DMS53 treated with DMSO at 0.1 percent for 48 hours (cell line): ENCODE data around the gene PPP1R2.
"Not testable (repeated sequence)": the region's sequence is repeated elsewhere in the genome, so short reads cannot be mapped to it uniquely, and the experiment has no call there.

Experiments used
- DNase-seq: peaks from one replicate; lab custom pipeline; 2025; ENCODE audit not compliant: unreplicated experiment; lab: John Stamatoyannopoulos, UW

PPP1R2 gene

GRCh38 chr3:195540027-195540426, 3.1 kb downstream of the PPP1R2 start:
- DNase-seq = no peak

DNA sequence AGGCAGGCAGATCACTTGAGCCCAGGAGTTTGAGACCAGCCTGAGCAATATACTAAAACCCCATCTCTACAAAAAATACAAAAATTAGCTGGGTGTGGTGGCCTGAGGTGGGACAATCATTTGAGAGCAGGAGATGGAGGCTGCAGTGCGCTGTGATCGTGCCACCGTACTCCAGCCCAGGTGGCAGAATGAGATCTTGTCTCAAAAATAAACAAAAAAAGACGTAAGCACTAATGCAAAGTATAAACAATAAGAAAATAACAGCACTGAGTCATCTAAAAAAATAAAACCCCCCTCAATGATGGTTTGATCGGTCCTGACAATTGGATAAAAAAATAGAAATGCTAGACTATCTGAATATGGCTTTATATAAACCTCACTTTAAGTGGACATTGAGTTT, 3.6 kb downstream of the PPP1R2 start:
- DNase-seq = no peak

DNA sequence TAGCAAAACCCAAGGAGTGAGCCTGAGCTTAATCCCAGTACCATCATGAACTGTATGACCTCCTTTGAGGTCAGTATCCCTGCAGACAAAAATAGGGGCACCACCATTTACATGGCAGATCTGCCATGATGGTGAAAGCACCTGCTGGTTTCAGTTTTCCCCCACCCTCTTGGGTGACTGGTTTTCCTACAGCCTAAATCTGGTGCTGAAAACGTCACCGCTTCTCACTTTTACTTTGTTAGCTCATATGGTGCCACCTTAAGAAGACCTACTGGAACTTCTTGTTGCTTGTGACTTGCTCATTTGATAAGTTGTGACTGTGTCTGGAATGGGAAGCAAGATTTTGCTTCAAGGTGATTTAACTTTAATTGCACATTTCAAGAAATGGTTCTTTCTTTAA, 5.1 kb downstream of the PPP1R2 start:
- no peak for DNase-seq

DNA sequence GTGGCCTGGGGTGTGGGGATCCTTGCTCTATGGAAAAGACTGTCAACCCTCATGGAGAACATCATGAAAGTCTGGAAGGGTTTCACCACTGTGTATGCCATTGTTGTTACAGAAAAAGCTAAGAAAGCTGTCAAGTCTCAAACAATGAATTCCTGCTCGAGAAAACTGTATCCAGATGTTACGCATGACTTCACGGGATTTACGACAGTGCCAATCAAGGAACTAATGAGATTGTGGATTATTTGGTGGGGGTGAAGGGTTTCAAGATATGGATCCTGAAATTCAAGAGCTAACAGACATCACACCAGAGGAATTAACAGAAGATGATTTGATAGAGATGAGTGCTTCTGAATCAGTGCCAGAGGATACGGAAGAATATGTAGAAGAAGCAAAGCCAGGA, 7.8 kb downstream of the PPP1R2 start:
- DNase-seq = no peak

- no peak for DNase-seq
Observed at GRCh38 chr3:195532834-195533233, 10.3 kb downstream of the PPP1R2 start.

- no peak for DNase-seq
Observed at GRCh38 chr3:195532345-195532744, 10.8 kb downstream of the PPP1R2 start.

DNA sequence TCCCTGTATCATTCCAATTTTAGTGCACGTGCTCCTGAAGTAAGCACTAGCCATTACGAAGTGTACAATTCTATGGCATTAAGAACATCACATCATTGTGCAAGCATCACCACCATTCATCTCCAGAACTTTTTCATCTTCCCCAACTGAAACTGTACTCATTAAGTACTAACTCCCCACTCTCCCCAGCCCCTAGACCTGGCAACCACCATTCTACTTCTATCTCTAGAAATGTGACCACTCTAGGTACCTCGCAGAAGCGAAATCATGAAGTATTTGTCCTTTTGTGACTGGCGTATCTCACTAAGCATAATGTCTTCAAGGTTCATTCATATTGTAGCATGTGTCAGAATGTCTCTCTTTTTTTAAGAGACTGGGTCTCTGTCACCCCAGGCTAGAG, 11.4 kb downstream of the PPP1R2 start:
- no peak for DNase-seq

DNA sequence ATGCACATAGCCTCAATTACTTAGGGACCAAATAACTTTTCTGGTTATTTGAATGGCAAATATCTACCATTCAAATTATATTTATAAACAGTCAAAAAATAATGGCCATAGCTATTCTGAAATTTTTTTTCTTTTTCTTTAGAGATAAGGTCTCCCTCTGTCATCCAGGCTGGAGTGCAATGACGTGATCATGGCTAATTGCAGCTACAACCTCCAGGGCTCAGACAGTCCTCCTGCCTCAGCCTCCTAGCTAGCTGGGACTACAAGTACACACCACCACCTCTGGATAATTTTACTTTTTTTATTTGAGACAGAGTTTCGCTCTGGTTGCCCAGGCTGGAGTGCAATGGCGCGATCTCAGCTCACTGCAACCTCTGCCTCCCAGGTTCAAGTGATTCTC, 16.6 kb downstream of the PPP1R2 start:
- DNase-seq = no peak

DNA sequence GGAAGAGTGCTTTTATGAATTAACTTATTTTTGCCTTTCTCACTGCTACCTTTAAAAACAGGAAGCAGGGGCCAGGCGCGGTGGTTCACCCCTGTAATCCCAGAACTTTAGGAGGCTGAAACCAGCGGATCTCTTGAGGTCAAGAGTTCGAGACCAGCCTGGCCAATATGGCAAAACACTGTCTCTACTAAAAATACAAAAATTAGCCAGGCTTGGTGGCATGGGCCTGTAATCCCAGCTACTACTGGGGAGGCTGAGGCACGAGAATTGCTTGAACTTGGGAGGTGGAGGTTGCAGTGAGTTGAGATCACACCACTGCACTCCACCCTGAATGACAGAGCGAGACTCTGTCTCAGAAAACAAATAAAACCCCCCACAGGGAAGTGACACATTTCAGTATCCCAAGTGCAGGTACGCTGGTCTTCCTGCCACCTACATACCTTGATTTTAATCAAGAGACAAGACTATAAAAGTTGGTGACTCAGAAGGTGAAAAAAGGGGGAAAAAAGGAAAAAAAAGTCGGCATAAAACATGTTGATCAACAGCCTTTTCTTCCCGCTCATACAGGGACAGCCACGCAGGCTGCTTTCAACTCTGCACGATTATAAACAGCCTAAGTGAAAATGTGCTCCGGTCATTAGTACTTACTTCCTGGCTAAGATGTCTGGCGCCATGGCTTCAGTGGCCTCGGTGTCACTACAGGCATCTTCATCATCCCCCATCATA, 18.8 kb downstream of the PPP1R2 start:
- no peak for DNase-seq

DNA sequence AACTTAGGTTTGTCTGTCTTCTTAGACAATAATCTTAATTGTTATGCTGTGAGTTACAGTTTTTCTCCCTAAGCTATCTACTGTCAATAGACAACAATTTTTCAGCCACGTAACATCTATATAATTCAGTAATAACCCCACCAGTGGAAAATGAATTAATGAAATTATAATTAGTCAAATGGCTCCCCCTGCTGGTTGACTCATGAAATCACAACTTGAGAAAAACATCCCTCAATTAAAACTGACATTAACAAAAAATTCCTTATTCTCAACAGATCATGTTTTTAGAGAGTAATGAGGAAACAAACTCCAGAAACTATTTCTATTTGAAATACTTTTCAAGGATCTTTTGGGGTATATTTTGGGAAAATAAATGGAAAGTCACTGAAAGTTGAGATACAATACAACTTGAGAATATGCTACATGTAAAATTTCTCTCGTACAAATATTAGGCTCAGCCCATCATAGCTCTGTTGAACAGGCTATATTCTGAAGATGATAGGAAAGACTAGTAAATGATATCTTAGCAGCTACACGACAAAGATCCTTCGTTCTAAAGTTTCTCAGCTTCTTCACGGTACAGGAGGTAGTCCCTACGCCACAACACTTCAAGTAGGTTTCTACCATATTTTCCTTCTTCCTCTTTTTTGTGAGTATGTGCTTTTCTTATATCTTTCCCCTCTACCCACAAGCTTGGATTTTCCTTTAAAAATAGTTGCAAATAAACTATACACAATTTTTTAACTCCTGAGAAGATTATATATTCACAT, 20.7 kb downstream of the PPP1R2 start:
- DNase-seq = no peak

GRCh38 chr3:195517030-195517429, 26.1 kb downstream of the PPP1R2 start:
- no peak for DNase-seq

GRCh38 chr3:195514610-195515235, 28.4 kb downstream of the PPP1R2 start:
- DNase-seq = not testable (repeated sequence)

GRCh38 chr3:195512798-195513345, 30.3 kb downstream of the PPP1R2 start:
- DNase-seq = no peak

DNA sequence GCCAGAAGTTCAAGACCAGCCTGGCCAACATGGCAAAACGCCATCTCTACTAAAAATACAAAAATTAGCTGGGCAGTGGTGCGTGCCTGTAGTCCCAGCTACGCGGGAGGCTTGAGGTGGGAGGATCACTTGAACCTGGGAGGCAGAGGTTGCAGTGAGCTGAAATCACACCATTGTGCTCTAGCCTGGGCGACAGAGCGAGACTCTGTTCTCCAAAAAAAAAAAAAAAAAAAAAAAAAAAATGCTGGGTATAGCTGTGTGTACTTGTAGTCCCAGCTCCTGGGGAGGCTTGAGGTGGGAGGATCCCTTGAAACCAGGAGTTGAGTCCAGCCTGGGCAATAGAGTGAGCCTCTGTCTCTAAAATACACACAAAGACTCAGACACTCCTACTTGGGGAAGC, 32.0 kb downstream of the PPP1R2 start:
- DNase-seq = no peak

- no peak for DNase-seq
Observed at GRCh38 chr3:195508185-195508584, 34.9 kb downstream of the PPP1R2 start.

GRCh38 chr3:195475614-195476013, 67.5 kb downstream of the PPP1R2 start:
- DNase-seq = no peak

GRCh38 chr3:195475116-195475515, 68.0 kb downstream of the PPP1R2 start:
- not testable (repeated sequence) for DNase-seq

DNA sequence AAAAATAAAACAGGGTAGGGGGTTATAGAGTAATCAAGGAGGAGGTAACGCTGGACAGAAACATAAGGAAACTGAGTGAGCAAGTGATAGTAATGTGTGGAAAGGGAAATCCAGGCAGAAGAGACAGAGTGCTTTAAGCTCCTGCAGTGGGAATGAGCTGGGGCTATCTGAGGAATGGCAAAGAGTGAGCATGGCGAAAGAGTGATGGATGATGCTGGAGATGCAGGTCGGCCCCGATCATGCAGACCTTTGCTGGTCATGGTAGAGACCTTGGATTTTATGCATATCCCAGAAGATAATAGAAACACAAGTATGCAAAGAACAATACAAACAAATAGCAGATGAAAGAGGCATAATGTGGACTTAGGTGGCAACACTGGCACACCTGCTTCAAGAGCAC, 74.3 kb downstream of the PPP1R2 start:
- DNase-seq = no peak

DNA sequence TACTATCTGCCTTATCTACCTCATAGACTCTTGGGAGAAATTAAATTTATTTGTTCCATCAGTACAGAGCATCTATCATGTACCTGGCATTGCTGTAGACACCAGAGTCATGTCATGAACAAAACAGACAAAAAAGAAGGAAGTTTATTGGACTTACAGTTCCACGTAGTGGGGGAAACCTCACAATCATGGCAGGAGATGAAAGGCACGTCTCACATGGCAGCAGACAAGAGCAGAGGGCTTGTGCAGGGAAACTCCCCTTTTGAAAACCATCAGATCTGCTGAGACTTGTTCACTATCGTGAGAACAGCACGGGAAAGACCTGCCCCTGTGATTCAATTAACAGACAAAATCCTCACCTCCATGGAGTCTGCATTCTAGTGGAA, 74.7 kb downstream of the PPP1R2 start:
- no peak for DNase-seq

GRCh38 chr3:195467641-195468390, 75.3 kb downstream of the PPP1R2 start:
- no peak for DNase-seq

GRCh38 chr3:195466251-195466650, 76.9 kb downstream of the PPP1R2 start:
- DNase-seq = no peak
